Activated CD4-positive, alpha-beta memory T cell treated with anti-CD3 and anti-CD28 coated beads for 36 hours (primary cell): ENCODE results near the gene TUBGCP3. TPM values are rescaled to one million over a fixed set of nuclear protein-coding genes. Genes with fewer than 3 reads are reported as not detected.

Source experiments
- CTCF ChIA-PET: fragments of 350-600 bp; sonication (Branson Sonifier 250); formaldehyde crosslinking; loops from one replicate; lab custom pipeline; 2021; ENCODE audit warnings: antibody characterized with exemption, inconsistent platforms; lab: Charles Lee
- POLR2A ChIA-PET: fragments of 350-600 bp; sonication (Branson Sonifier 250); formaldehyde crosslinking; loops from one replicate; lab custom pipeline; 2021; ENCODE audit warnings: antibody characterized with exemption; lab: Charles Lee
- DNase-seq: peaks from one replicate; pipeline ENCODE4 v3.0.0-alpha.2; 2020
- H3K27ac Mint-ChIP-seq: one replicate; pipeline ENCODE4 v1.8.0; 2021; ENCODE audit warnings: mixed read lengths
- H3K27me3 Mint-ChIP-seq: one replicate; pipeline ENCODE4 v1.8.0; 2021; ENCODE audit warnings: mixed read lengths
- H3K36me3 Mint-ChIP-seq: one replicate; pipeline ENCODE4 v1.8.0; 2021; ENCODE audit warnings: mixed read lengths
- H3K4me1 Mint-ChIP-seq: one replicate; pipeline ENCODE4 v1.8.0; 2021; ENCODE audit warnings: low read depth, mixed read lengths
- H3K4me3 Mint-ChIP-seq: one replicate; pipeline ENCODE4 v1.8.0; 2021; ENCODE audit warnings: mild to moderate bottlenecking, mixed read lengths
- H3K9me3 Mint-ChIP-seq: one replicate; pipeline ENCODE4 v1.8.0; 2021; ENCODE audit warnings: mixed read lengths
- intact Hi-C: fragments of 100-400 bp; cut with micrococcal nuclease; formaldehyde crosslinking; loops from one replicate; pipeline ENCODE4 v1.15.1; 2023
- total RNA-seq, 2 experiments: library from RNA; stranded (reverse); gene quantifications; one replicate each; pipeline ENCODE4 v1.2.3, GENCODE V29; 2021

The TUBGCP3 gene
- total RNA-seq, 2 experiments from 2014 or later, result 51.7 to 53.7 TPM

DNA sequence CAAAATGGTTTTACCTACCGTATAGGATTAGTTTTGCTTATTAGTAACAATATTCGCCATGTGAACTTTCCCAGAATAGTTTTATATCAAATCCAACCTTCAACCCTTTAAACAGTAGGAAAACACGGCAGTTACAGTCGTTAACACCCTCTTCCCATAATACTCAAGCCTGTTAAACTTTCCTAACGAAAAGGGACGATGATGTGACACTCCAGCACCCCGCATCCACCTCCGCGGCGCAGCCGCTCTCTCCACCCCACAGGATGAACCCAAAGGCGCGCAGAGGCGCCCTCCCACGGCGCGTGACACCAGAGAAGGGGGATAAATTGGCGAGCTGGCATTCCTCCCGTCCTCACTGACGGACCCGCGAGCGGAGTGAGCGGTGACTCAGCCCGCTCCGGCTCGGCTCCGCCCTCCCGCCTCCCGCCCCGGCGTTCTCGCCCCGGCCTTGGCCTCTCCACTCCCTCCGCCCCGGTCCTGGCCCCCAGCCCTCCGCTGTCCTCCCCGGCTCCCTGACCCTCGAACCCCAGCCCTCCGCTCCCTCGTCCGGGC lies 665 bp downstream of the TUBGCP3 start:
- H3K27me3 Mint-ChIP-seq, result no peaks in the 10 kb centered on the region
- H3K4me3 Mint-ChIP-seq, result peak overlapping the region; percentile 92
- H3K36me3 Mint-ChIP-seq, result peaks cover 2% of the 10 kb centered on the region
- peak overlapping the region; percentile 91 for H3K27ac Mint-ChIP-seq
- ChIA-PET POLR2A (interaction anchor here (1.1 kb wide), 1 partner anchor 102 kb away, joined by 6 read pairs; no protein-coding TSS in a partner anchor), CTCF (no interaction called here)
- no peaks in the 10 kb centered on the region for H3K9me3 Mint-ChIP-seq
- H3K4me1 Mint-ChIP-seq, result peaks cover 48% of the 10 kb centered on the region
- intact Hi-C loops, result loop anchor here (5.0 to 10.0 kb wide), 2 partner anchors 105 to 1882 kb away; partner anchors contain the start of genes ATP11A and CARS2
- DNase-seq, result peak; percentile 85

DNA sequence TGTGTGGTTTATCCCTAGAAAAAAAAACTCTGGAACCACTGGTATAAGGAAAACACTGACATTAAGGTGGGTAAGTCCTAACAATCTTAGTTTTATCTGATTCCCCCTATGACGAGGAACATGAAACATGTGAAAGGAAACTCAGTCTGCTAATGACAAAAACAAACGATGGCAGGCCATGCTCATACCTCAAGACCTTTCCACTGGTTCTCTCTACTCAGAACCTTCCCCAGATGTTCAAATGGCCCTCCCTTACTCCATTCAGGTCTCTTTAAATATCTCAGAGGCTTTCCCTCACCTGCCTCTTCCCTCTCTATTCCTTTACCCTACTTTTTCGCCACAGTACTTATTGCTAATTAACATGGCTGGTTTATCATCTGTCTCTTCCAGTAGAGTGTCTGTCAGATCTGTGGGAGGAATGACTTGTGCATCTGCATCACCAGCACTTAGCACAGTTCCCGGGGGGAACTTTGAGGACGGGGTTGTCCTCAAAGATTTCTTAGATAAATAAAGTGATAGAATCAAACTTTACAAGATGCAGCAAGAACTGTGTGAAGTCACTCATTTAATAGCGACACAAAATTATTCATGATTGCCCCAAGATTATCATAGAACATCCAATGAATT lies 1.5 kb downstream of the TUBGCP3 start:
- no peak for DNase-seq
- H3K27me3 Mint-ChIP-seq, result no peaks in the 10 kb centered on the region
- ChIA-PET POLR2A (no interaction called here), CTCF (no interaction called here)
- H3K9me3 Mint-ChIP-seq, result no peaks in the 10 kb centered on the region
- H3K36me3 Mint-ChIP-seq, result peaks cover 7% of the 10 kb centered on the region
- H3K4me1 Mint-ChIP-seq, result peaks cover 55% of the 10 kb centered on the region
- peak overlapping the region; percentile 92 for H3K4me3 Mint-ChIP-seq
- intact Hi-C loops, result loop anchor here (5.0 to 10.0 kb wide), 2 partner anchors 106 to 1882 kb away; partner anchors contain the start of genes ATP11A and CARS2
- peak overlapping the region; percentile 91 for H3K27ac Mint-ChIP-seq

DNA sequence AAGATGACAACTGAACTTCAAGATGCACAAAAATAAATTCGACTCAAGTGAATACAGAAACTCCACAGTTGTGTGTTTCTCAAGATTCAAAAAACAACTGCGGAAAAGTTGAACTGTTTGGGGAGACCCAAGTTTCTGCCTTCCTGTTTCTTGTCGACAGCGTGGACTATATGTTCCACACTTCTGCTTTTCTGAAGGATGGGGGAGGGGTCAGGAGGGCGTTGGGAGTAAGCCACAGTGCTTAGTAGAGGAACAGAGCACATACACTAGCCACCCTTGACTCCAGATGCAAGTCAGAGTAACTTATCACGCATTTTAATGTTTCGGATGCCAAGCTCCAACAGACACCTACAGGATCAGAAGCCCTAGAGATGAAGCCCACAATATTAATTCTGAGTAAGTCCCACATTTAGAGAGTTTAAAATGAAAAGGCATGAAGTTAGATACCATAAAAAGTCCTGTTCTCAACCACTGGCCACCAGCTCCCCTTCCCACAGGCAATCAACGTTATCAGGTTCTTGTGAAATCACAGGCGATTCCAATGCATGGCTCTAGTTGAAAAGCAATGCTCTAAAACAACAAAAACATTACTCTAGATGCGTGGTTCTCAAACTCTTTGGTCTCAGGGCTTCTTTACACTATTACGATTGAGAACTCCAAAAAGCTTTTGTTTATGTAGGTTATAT lies 4.2 kb downstream of the TUBGCP3 start:
- Mint-ChIP-seq H3K9me3 (no peaks in the 10 kb centered on the region), H3K27me3 (no peaks in the 10 kb centered on the region), H3K27ac (no peak overlapping the region), H3K4me1 (peaks cover 67% of the 10 kb centered on the region), H3K4me3 (no peak overlapping the region), H3K36me3 (peaks cover 11% of the 10 kb centered on the region)
- CTCF ChIA-PET, result interaction anchor here (0.7 to 1.1 kb wide), 3 partner anchors 22 to 23 kb away, joined by 3 to 4 read pairs (median 3); no protein-coding TSS in a partner anchor
- intact Hi-C loops, result loop anchor here (10.0 kb wide), 1 partner anchor 1879 kb away; the partner anchor contains the start of gene CARS2
- POLR2A ChIA-PET, result no interaction called here
- DNase-seq, result no peak

DNA sequence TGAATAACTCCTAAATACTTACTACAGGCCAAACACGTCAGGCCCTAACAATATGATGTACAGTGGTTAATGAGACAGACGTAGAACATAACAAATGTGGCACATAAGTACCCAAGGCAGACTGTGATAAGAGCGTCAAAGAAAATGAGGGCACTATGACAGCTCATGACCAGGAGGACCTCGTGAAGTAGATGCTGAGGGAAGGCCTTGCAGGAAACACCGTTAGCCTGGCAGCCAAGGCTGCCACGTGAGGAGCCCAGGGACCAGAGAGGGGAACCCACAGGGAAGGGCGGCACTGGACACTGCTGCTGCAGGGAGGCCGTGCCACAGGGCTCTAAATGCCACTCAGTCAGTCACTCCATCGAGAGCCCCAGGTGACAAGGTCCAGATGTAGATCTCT lies 5.7 kb downstream of the TUBGCP3 start:
- no peak overlapping the region for H3K4me3 Mint-ChIP-seq
- H3K9me3 Mint-ChIP-seq, result peaks cover 1% of the 10 kb centered on the region
- ChIA-PET CTCF (interaction anchor here (0.7 kb wide), 1 partner anchor 292 kb away, joined by 3 read pairs; no protein-coding TSS in a partner anchor), POLR2A (no interaction called here)
- H3K4me1 Mint-ChIP-seq, result peaks cover 64% of the 10 kb centered on the region
- no peak overlapping the region for H3K27ac Mint-ChIP-seq
- intact Hi-C loops, result loop anchor here (10.0 kb wide), 1 partner anchor 1877 kb away; the partner anchor contains the start of gene CARS2
- H3K27me3 Mint-ChIP-seq, result no peaks in the 10 kb centered on the region
- DNase-seq, result no peak
- H3K36me3 Mint-ChIP-seq, result peaks cover 15% of the 10 kb centered on the region

DNA sequence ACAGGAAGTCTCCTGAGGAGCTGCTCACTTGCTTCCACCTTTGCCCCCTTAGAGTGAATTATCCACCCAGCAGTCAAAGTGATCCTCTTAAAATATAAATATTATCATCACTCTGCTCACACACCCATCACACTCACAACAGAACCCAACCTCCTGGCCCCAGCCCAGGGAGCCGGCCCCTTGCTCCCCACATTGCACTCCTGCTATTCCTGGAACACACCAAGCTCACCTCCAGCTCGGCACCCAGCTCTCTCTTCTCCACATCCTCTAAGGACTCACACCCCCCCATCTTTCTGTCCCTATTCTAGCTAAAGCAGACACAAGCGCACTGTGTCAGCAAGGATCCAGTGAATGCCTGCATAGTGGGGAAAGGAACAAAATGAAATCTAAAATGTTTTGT lies 7.0 kb downstream of the TUBGCP3 start:
- H3K27ac Mint-ChIP-seq, result no peak overlapping the region
- intact Hi-C loops, result loop anchor here (10.0 kb wide), 1 partner anchor 1876 kb away; the partner anchor contains the start of gene CARS2

DNA sequence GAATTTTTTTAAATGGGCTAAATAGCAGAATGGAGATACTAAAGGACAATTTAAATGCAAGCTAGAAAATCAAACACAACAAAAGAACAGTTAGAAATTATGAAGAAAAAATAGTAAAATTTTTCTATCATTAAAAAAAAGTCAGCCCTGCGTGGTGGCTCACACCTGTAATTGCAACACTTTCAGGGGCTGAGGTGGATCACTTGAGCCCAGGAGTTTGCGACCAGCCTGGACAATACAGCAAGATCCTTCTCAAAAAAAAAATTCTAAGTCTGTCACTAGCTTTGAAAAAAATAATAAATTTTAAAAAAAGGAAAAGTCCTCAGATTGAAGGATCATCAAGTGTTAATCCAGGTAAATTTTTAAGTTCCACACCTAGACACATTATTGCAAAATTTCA lies 7.7 kb downstream of the TUBGCP3 start:
- no peak for DNase-seq
- Mint-ChIP-seq H3K36me3 (peaks cover 17% of the 10 kb centered on the region), H3K9me3 (peaks cover 5% of the 10 kb centered on the region), H3K4me3 (no peak overlapping the region), H3K4me1 (peaks cover 65% of the 10 kb centered on the region), H3K27me3 (no peaks in the 10 kb centered on the region), H3K27ac (no peak overlapping the region)
- CTCF ChIA-PET, result no interaction called here
- POLR2A ChIA-PET, result no interaction called here
- intact Hi-C loops, result loop anchor here (10.0 kb wide), 1 partner anchor 1875 kb away; the partner anchor contains the start of gene CARS2

More for the DNA sequence above, 7.0 kb downstream of the TUBGCP3 start:
- ChIA-PET POLR2A (no interaction called here), CTCF (no interaction called here)
- no peaks in the 10 kb centered on the region for H3K27me3 Mint-ChIP-seq
- peaks cover 5% of the 10 kb centered on the region for H3K9me3 Mint-ChIP-seq
- H3K4me1 Mint-ChIP-seq, result peaks cover 61% of the 10 kb centered on the region
- H3K36me3 Mint-ChIP-seq, result peaks cover 17% of the 10 kb centered on the region
- DNase-seq, result no peak
- no peak overlapping the region for H3K4me3 Mint-ChIP-seq

DNA sequence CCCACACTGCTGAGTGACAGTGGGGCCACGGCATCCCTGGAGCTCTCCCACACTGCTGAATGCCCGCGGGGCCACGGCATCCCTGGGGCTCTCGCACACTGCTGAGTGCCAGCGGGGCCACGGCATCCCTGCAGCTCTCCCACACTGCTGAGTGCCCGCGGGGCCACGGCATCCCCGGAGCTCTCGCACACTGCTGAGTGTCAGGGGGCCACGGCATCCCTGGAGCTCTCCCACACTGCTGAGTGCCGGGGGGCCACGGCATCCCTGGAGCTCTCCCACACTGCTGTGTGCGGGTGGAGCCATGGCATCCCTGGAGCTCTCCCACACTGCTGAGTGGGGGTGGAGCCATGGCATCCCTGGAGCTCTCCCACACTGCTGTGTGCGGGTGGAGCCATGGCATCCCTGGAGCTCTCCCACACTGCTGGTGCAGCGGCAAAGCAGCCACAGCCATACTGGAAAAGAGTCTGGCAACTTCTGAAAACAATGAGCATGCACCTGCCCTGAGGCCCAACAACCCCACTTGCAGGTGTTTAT lies 8.6 kb downstream of the TUBGCP3 start:
- Mint-ChIP-seq H3K27me3 (no peaks in the 10 kb centered on the region), H3K9me3 (peaks cover 5% of the 10 kb centered on the region), H3K4me3 (no peak overlapping the region), H3K27ac (no peak overlapping the region), H3K4me1 (peaks cover 70% of the 10 kb centered on the region), H3K36me3 (peaks cover 17% of the 10 kb centered on the region)
- CTCF ChIA-PET, result no interaction called here
- POLR2A ChIA-PET, result no interaction called here
- intact Hi-C loops, result no loop called here
- no peak for DNase-seq

DNA sequence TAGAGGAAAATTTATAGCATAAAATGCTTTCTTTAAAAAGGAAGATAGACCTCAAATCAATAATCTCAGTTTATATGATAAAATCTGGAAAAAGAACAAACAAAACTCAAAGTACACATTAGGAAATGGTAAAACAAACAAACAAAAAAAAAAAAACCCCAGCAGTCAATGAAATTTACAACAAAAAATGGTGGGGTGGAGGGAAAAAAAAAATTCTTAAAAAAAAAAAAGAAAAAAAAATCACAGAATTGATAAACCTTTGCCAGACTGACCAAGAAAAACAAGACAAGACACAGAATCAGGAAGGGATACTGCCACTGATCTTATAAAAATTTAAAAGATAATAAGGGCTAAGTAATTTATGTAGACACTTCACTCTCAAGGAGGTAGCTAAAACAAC lies 11.2 kb downstream of the TUBGCP3 start:
- H3K4me3 Mint-ChIP-seq, result no peak overlapping the region
- CTCF ChIA-PET, result no interaction called here
- POLR2A ChIA-PET, result no interaction called here
- H3K27me3 Mint-ChIP-seq, result no peaks in the 10 kb centered on the region
- H3K4me1 Mint-ChIP-seq, result peaks cover 67% of the 10 kb centered on the region
- peaks cover 5% of the 10 kb centered on the region for H3K9me3 Mint-ChIP-seq
- intact Hi-C loops, result no loop called here
- H3K27ac Mint-ChIP-seq, result no peak overlapping the region
- DNase-seq, result no peak
- H3K36me3 Mint-ChIP-seq, result peaks cover 14% of the 10 kb centered on the region

DNA sequence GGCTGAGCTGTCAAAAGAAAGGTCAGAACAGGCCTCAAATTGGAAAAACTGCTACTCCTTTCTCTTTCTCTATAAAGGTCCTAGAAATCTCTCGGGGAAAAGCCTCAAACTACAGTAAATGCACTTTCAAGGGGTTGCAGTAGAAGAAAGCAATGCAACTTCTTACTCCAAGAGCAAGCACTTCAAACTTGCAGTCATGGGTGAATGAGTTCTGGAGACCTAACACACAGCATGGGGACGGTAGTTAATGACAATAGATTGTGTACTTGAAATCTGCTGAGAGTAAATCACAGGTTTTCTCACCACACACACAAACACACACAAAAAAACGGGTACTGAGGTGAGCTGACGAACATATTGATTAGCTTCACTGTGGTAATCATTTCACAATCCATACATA lies 11.8 kb downstream of the TUBGCP3 start:
- no peaks in the 10 kb centered on the region for H3K27me3 Mint-ChIP-seq
- CTCF ChIA-PET, result no interaction called here
- no peak overlapping the region for H3K27ac Mint-ChIP-seq
- POLR2A ChIA-PET, result interaction anchor here (0.9 kb wide), 1 partner anchor 10 kb away, joined by 3 read pairs; no protein-coding TSS in a partner anchor
- no peak overlapping the region for H3K4me3 Mint-ChIP-seq
- peaks cover 5% of the 10 kb centered on the region for H3K9me3 Mint-ChIP-seq
- peaks cover 70% of the 10 kb centered on the region for H3K4me1 Mint-ChIP-seq
- intact Hi-C loops, result no loop called here
- H3K36me3 Mint-ChIP-seq, result peaks cover 12% of the 10 kb centered on the region
- DNase-seq, result no peak

DNA sequence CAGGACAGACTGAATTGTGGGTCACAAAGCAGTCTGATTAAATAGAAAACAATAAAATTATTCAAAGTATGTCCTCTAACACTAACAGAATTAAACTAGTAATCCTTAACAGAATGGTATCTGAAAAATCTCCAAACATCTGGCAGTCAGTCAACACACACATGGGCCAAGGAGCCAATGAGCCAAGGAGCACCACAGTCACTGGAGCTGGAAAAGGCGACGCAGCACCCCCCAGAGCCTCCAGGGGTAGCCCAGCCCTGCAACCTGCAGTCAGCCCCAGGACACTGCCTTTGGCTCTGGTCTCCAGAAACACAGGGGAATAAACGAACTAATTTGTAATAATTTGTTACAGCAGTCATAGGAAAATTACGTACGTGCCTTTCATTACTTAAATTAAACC lies 12.3 kb downstream of the TUBGCP3 start:
- no peak overlapping the region for H3K27ac Mint-ChIP-seq

DNA sequence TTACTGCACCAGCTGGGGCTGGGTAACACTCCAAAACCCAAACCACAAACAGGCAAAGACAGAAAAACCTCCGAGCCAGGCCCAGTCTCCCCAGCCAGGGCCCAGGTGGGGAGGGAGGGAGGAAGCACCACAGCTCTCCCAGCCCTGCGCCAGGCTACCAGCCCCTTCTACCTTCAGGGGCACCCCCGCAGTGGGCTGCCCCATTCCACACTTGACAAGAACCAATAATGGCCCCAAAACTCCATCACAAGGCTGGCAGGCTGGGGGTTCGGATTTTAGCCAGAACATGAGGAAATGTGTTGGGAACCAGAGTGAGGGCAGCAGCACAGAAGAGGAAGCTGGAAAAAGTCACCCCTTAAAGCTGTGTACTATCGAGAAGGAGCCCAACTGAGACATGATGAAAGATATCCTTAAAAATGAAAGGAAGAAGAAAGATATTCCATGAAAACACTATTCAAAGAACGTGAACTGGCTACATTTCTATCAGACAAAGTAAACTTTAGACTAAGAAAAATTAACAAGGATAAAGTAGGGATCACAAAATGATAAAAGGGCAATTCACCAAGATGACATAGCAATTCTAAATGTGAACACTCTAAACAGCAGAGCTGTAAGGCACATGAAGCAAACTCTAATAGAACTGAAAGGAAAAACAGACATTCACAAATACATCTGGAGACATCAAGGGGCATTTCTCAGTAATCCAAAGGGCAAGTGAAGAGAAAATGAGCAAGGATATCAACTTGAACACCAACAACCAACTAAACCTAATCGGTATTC lies 12.9 kb downstream of the TUBGCP3 start:
- H3K27me3 Mint-ChIP-seq, result no peaks in the 10 kb centered on the region

More for the DNA sequence above, 12.3 kb downstream of the TUBGCP3 start:
- Mint-ChIP-seq H3K27me3 (no peaks in the 10 kb centered on the region), H3K36me3 (peaks cover 11% of the 10 kb centered on the region), H3K9me3 (peaks cover 5% of the 10 kb centered on the region), H3K4me1 (peaks cover 70% of the 10 kb centered on the region), H3K4me3 (no peak overlapping the region)
- ChIA-PET CTCF (interaction anchor here (1.2 kb wide), 1 partner anchor 30 kb away, joined by 4 read pairs; no protein-coding TSS in a partner anchor), POLR2A (interaction anchor here (0.9 kb wide), 1 partner anchor 10 kb away, joined by 3 read pairs; no protein-coding TSS in a partner anchor)
- no peak for DNase-seq
- intact Hi-C loops, result no loop called here

More for the DNA sequence above, 12.9 kb downstream of the TUBGCP3 start:
- CTCF ChIA-PET, result interaction anchor here (1.2 kb wide), 1 partner anchor 30 kb away, joined by 4 read pairs; no protein-coding TSS in a partner anchor
- no peak overlapping the region for H3K4me3 Mint-ChIP-seq
- H3K4me1 Mint-ChIP-seq, result peaks cover 70% of the 10 kb centered on the region
- intact Hi-C loops, result no loop called here
- no peak for DNase-seq
- no peak overlapping the region for H3K27ac Mint-ChIP-seq
- POLR2A ChIA-PET, result no interaction called here
- peaks cover 11% of the 10 kb centered on the region for H3K36me3 Mint-ChIP-seq
- H3K9me3 Mint-ChIP-seq, result peaks cover 5% of the 10 kb centered on the region
